Measurements from ENCODE around the gene SCYGR5. TPM values are rescaled to one million over a fixed set of nuclear protein-coding genes. Genes with fewer than 3 reads are reported as not detected.
"Not testable (repeated sequence)": the region's sequence is repeated elsewhere in the genome, so short reads cannot be mapped to it uniquely, and the experiment has no call there.

The SCYGR5 gene
- total RNA-seq, 3 donors from 2014 or later = not detected

DNA sequence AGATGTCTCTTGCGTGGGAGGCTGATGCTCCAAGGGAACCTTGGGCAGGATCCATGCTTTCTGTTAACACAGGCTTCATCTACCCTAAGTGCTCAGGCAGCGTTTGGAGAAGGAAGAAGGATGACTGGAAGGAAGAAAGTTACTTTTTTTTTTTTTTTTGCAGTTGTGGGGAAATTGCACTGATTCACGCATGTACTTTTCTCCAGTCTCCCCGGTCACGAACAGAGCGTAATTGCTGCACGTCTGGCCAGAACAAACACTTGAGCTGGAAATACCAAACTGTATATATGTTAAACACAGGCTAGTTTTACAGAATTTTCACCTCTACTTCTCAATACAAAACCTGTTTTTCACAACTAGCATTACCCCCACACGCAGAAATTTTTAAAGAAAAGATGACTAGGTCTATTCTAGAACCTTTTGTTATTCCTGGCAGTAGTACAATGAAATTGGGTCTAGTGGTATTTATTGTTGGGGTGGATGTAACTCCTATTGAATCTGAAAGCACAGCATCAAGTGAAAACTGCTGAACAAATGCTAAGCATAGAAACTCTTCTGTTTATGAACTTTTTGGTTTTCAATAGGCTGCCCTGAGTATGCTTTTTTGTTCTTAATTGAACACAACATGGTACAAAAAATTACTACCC, 9.3 kb upstream of the SCYGR5 start:
- TF ChIP-seq, protein P1, sequence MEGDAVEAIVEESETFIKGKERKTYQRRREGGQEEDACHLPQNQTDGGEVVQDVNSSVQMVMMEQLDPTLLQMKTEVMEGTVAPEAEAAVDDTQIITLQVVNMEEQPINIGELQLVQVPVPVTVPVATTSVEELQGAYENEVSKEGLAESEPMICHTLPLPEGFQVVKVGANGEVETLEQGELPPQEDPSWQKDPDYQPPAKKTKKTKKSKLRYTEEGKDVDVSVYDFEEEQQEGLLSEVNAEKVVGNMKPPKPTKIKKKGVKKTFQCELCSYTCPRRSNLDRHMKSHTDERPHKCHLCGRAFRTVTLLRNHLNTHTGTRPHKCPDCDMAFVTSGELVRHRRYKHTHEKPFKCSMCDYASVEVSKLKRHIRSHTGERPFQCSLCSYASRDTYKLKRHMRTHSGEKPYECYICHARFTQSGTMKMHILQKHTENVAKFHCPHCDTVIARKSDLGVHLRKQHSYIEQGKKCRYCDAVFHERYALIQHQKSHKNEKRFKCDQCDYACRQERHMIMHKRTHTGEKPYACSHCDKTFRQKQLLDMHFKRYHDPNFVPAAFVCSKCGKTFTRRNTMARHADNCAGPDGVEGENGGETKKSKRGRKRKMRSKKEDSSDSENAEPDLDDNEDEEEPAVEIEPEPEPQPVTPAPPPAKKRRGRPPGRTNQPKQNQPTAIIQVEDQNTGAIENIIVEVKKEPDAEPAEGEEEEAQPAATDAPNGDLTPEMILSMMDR (IDR thresholded peaks at IDR 0.05) = no peak
- TF ChIP-seq POLR2AphosphoS5 (IDR thresholded peaks at IDR 0.05) (no peak), POLR2A (IDR thresholded peaks at IDR 0.05) (no peak)
- Histone ChIP-seq H3K4me3 (no peak overlapping the region), H3K27ac (no peak overlapping the region), H3K9me3 (no peaks in the 10 kb centered on the region), H3K4me1 (no peaks in the 10 kb centered on the region), H3K27me3 (no peaks in the 10 kb centered on the region), H3K36me3 (no peaks in the 10 kb centered on the region)
- intact Hi-C loops (cut with DNase I; ENCODE audit: low total_unique reads) = no loop called here
- no peak for DNase-seq (ENCODE audit: low spot score in 2 of 2)

DNA sequence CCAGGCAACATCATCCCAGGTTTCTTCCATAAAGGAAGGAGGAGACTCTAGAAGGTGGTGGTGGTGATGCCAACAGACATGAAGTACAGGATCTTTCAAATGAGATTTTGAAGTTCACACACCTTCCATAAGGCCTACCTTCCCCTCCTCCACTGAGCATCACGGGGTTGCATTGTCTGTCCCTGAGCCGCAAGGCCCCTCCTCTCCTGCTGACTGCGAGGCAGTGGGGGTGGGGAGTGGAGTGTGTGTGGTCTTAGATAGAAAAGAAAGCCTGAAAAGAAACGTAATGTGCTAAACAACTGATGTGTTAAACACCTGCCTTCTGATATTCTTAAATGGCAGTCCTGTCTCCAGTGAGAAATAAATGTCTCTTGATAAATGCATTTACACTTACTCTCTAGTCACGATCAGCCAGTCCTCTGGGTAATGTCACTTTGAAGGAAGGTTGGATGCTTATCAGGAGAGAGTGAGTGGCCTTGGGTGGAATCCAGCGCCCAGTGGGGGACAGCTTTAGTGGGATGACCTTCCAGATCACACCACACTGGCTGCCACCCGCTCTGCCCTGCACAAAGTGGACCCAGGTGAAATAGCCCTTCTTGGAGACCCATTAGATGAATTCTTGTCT, 5.5 kb upstream of the SCYGR5 start:
- Histone ChIP-seq H3K27ac (no peak overlapping the region), H3K36me3 (no peaks in the 10 kb centered on the region), H3K4me3 (no peak overlapping the region), H3K9me3 (no peaks in the 10 kb centered on the region), H3K27me3 (no peaks in the 10 kb centered on the region), H3K4me1 (no peaks in the 10 kb centered on the region)
- TF ChIP-seq, protein P1 (IDR thresholded peaks at IDR 0.05) = no peak
- TF ChIP-seq POLR2A (IDR thresholded peaks at IDR 0.05) (no peak), POLR2AphosphoS5 (IDR thresholded peaks at IDR 0.05) (no peak)
- intact Hi-C loops (cut with DNase I; ENCODE audit: low total_unique reads) = no loop called here
- DNase-seq (ENCODE audit: low spot score in 2 of 2) = no peak

DNA sequence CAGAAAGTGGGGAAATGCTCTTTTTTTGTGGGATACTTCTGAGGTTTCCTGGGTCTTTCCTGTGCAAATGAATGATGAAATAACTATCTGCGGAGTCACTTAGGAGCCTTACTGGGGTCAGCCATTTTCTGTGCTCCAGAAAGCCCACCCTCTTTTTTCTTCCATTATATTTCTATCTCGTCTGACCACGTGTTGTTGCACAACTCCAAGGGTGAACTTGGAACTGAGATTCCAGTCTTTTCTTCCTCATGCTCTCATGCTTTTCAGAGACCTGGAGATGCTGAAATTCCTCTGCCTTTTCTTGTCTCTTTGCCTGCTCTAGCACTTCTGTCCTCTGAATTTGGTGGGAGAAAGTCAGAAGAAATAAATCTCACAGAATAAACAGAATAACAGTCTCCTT, 4.8 kb upstream of the SCYGR5 start:
- Histone ChIP-seq H3K27me3 (no peaks in the 10 kb centered on the region), H3K9me3 (no peaks in the 10 kb centered on the region), H3K36me3 (no peaks in the 10 kb centered on the region), H3K4me1 (no peaks in the 10 kb centered on the region), H3K27ac (no peak overlapping the region), H3K4me3 (no peak overlapping the region)
- no peak for DNase-seq (ENCODE audit: low spot score in 2 of 2)
- TF ChIP-seq, protein P1 (IDR thresholded peaks at IDR 0.05) = no peak
- no peak for TF ChIP-seq POLR2AphosphoS5 (IDR thresholded peaks at IDR 0.05)
- no peak for TF ChIP-seq POLR2A (IDR thresholded peaks at IDR 0.05)
- intact Hi-C loops (cut with DNase I; ENCODE audit: low total_unique reads) = no loop called here

DNA sequence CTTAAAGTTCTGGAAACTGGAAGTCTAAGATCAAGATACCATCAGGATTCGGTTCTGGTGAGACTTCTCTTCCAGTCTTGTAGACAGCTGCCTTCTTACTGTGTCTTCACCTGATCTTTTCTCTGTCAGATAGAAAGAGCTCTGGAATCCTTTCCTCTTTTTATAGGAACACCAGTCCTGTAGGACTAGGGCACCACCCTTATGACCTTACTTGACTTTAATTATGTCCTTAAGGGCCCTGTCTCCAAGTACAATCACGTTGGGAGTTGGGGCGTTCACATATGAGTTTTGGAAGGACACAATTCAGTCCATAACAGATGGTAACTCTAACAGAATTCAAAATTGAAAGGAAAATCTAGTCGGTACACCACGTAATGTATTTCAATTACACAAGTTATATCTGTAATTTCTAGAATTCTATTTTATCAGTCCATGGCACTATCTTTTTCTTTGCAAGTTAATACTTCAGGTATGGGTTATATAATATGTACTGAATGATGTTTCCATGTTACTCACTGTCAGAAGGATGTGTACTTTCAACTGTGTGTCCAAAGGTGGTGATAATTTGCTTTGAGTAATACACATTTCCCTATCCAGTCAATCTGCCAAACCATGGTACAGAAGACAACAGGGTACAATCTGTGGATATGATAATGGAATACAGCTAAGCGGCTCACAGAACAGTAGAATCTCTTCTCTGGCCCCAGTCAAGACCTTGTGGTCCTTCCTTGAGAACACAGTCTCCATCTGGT, 1.2 kb upstream of the SCYGR5 start:
- Histone ChIP-seq H3K27me3 (no peaks in the 10 kb centered on the region), H3K36me3 (no peaks in the 10 kb centered on the region), H3K27ac (no peak overlapping the region), H3K4me1 (no peaks in the 10 kb centered on the region), H3K9me3 (no peaks in the 10 kb centered on the region), H3K4me3 (no peak overlapping the region)
- DNase-seq (ENCODE audit: low spot score in 2 of 2) = no peak
- intact Hi-C loops (cut with DNase I; ENCODE audit: low total_unique reads) = no loop called here
- no peak for TF ChIP-seq POLR2AphosphoS5 (IDR thresholded peaks at IDR 0.05)

DNA sequence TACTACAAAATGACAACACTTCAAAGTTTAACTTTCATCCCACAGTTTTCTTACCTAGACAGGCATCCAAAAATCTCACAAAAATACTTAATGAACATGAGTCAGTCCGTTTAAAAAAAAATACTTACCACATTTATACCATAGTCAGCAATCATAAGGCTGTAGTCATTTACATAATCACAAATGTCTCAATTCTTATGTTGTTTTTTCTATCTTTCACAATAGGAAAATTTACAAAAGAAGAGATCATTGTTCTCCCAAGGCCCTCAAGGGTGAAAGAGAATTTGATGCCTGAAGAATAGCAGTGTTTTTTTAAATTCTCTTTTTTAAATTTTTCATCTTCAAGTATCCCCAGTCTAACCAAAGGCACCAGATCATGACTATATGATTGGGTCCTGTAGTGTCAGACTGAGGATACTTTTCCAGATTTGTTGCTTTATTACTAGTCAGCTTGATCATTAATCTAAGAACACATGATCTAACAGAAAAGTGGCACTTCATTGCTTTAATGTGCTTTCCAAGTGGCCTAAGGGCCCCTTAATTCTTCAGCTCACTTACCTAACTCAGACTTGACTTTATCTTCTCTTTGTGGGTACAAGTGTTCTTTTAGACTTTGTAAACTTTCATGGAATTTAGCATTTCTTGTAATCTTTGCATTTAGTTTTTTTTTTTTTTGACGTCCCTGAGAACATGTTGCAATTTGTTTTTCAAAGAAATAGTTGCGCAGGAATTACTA, 4.7 kb downstream of the SCYGR5 start:
- intact Hi-C loops (cut with DNase I; ENCODE audit: low total_unique reads) = no loop called here
- H3K4me1 ChIP-seq = no peaks in the 10 kb centered on the region
- no peaks in the 10 kb centered on the region for H3K9me3 ChIP-seq
- H3K27me3 ChIP-seq = no peaks in the 10 kb centered on the region
- no peak for DNase-seq (ENCODE audit: low spot score in 2 of 2)
- no peak overlapping the region for H3K4me3 ChIP-seq
- TF ChIP-seq, protein P1 (IDR thresholded peaks at IDR 0.05) = no peak
- TF ChIP-seq POLR2AphosphoS5 (IDR thresholded peaks at IDR 0.05) = no peak
- TF ChIP-seq POLR2A (IDR thresholded peaks at IDR 0.05) = no peak
- no peaks in the 10 kb centered on the region for H3K36me3 ChIP-seq
- no peak overlapping the region for H3K27ac ChIP-seq

DNA sequence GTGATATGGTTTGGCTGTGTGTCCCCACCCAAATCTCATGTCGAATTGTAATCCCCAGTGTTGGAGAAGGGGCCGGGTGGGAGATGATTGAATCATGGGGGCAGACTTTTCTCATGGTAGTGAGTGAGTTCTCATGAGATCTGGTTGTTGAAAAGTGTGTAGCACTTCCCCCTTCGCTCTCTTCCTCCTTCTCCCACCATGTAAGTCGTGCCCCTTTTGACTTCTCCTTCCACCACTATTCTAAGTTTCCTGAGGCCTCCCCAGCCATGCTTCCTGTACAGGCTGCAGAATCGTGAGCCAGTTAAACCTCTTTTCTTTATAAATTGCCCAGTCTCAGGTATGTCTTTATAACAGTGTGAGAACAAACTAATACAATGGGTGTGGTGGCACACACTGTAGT, 7.0 kb downstream of the SCYGR5 start:
- H3K4me1 ChIP-seq; DNase-seq (ENCODE audit: low spot score in 2 of 2); H3K27me3 ChIP-seq; H3K36me3 ChIP-seq; H3K9me3 ChIP-seq; H3K4me3 ChIP-seq; intact Hi-C loops (cut with DNase I; ENCODE audit: low total_unique reads); H3K27ac ChIP-seq: not testable (repeated sequence)
